Cardiac fibroblast (primary cell): ENCODE results near the gene PODN.
A peak's percentile ranks its signal among the peaks of the same experiment; 100 is the strongest.

ENCODE experiments used
- DNase-seq, 2 donors: peaks; one replicate each; pipeline versions ENCODE4 v3.0.0 to v3.0.0-alpha.2; 2010; ENCODE audit warnings: low read depth in 2 of 2
- H3K4me3 ChIP-seq, 2 donors: replicated peaks in 1 of 2; 1 replicate in 1 of 2; 2 replicates in 1 of 2; pipeline ENCODE4 v1.5.1; 2011; ENCODE audit warnings: low read depth in 2 of 2, low read length in 2 of 2, mild to moderate bottlenecking in 2 of 2, moderate library complexity in 1 of 2
- CTCF ChIP-seq: IDR thresholded peaks from one replicate; pipeline ENCODE4 v1.5.1; 2011; ENCODE audit warnings: low read depth, mild to moderate bottlenecking, low read length, inconsistent platforms

PODN gene

GRCh38 chr1:53092659-53093450 lies 30.8 kb downstream of the PODN start:
- DNase-seq: no peak
- no peak for TF ChIP-seq CTCF
- H3K4me3 ChIP-seq: no peak overlapping the region

GRCh38 chr1:53093451-53093754 lies 31.4 kb downstream of the PODN start:
- TF ChIP-seq CTCF: no peak
- no peak for DNase-seq
- no peak overlapping the region for H3K4me3 ChIP-seq

- DNase-seq: no peak
- no peak overlapping the region for H3K4me3 ChIP-seq
- TF ChIP-seq CTCF: no peak
These were observed 31.9 kb downstream of the PODN start for GRCh38 chr1:53093778-53094532.

GRCh38 chr1:53094533-53094919 lies 32.5 kb downstream of the PODN start:
- DNase-seq: no peak
- no peak for TF ChIP-seq CTCF
- no peak overlapping the region for H3K4me3 ChIP-seq

- peak in 1 of 2 donors; percentile 86 for DNase-seq
- no peak overlapping the region for H3K4me3 ChIP-seq
- TF ChIP-seq CTCF: no peak
These were observed 42.4 kb downstream of the PODN start for GRCh38 chr1:53104289-53104913.

- no peak for DNase-seq
- TF ChIP-seq CTCF: no peak
- no peak overlapping the region for H3K4me3 ChIP-seq
These were observed 45.1 kb downstream of the PODN start for GRCh38 chr1:53107090-53107489.
